ENCODE results near the gene RAB10.

- no peak for TF ChIP-seq CTCF (IDR thresholded peaks at IDR 0.05)
- no peak for TF ChIP-seq POLR2AphosphoS5 (IDR thresholded peaks at IDR 0.05)
Measured at GRCh38 chr2:26010943-26011342, 22.9 kb upstream of the RAB10 start.
